Duodenal mucosa (tissue), 2 donors: ENCODE measurements around the gene ADAMTS2.

Experiments used
- H3K27ac ChIP-seq: one replicate; pipeline ENCODE4 v1.7.0; 2013; ENCODE audit warnings: low read depth, low read length
- H3K27me3 ChIP-seq, 2 donors: one replicate each; pipeline ENCODE4 v1.7.0; 2013; ENCODE audit warnings: low read length in 2 of 2, control low read depth in 1 of 2; ENCODE audit not compliant: insufficient read depth in 2 of 2, control insufficient read depth in 1 of 2
- H3K36me3 ChIP-seq, 2 donors: one replicate each; pipeline ENCODE4 v1.7.0; 2013; ENCODE audit warnings: low read length in 2 of 2, control low read depth in 1 of 2; ENCODE audit not compliant: insufficient read depth in 2 of 2, control insufficient read depth in 1 of 2
- H3K4me1 ChIP-seq, 2 donors: one replicate each; pipeline ENCODE4 v1.7.0; 2013; ENCODE audit warnings: low read length in 2 of 2, control low read depth in 1 of 2; ENCODE audit not compliant: insufficient read depth in 2 of 2, control insufficient read depth in 1 of 2
- H3K4me3 ChIP-seq, 2 donors: one replicate each; pipeline ENCODE4 v1.7.0; 2013; ENCODE audit warnings: low read length in 2 of 2, low read depth in 1 of 2
- H3K9ac ChIP-seq, 2 donors: one replicate each; pipeline ENCODE4 v1.7.0; 2013; ENCODE audit warnings: low read length in 2 of 2, low read depth in 1 of 2
- H3K9me3 ChIP-seq, 2 donors: one replicate each; pipeline ENCODE4 v1.7.0; 2013; ENCODE audit warnings: low read length in 2 of 2, control low read depth in 1 of 2; ENCODE audit not compliant: control insufficient read depth in 1 of 2

The ADAMTS2 gene

GRCh38 chr5:179146277-179146676, 199.0 kb downstream of the ADAMTS2 start:
- Histone ChIP-seq H3K27me3 (no peaks in the 10 kb centered on the region), H3K36me3 (no peaks in the 10 kb centered on the region), H3K4me1 (no peaks in the 10 kb centered on the region)

GRCh38 chr5:179143446-179143845, 201.8 kb downstream of the ADAMTS2 start:
- H3K9me3 ChIP-seq, result no peaks in the 10 kb centered on the region
- no peaks in the 10 kb centered on the region for H3K27me3 ChIP-seq
- H3K9ac ChIP-seq, result no peak overlapping the region
- H3K27ac ChIP-seq, result no peak overlapping the region
- H3K4me1 ChIP-seq, result no peaks in the 10 kb centered on the region
- H3K4me3 ChIP-seq, result no peak overlapping the region
- H3K36me3 ChIP-seq, result no peaks in the 10 kb centered on the region

More at GRCh38 chr5:179146277-179146676, 199.0 kb downstream of the ADAMTS2 start:
- H3K27ac ChIP-seq, result no peak overlapping the region
- no peaks in the 10 kb centered on the region for H3K9me3 ChIP-seq
- H3K9ac ChIP-seq, result no peak overlapping the region
- H3K4me3 ChIP-seq, result no peak overlapping the region

- H3K9me3 ChIP-seq, result no peaks in the 10 kb centered on the region
- H3K9ac ChIP-seq, result no peak overlapping the region
- H3K27ac ChIP-seq, result no peak overlapping the region
- no peaks in the 10 kb centered on the region for H3K36me3 ChIP-seq
- H3K4me3 ChIP-seq, result no peak overlapping the region
- no peaks in the 10 kb centered on the region for H3K27me3 ChIP-seq
- H3K4me1 ChIP-seq, result no peaks in the 10 kb centered on the region
Observed at GRCh38 chr5:179142434-179143198, 202.6 kb downstream of the ADAMTS2 start.

GRCh38 chr5:179141867-179142266, 203.4 kb downstream of the ADAMTS2 start:
- Histone ChIP-seq H3K9me3 (no peaks in the 10 kb centered on the region), H3K27me3 (no peaks in the 10 kb centered on the region), H3K4me3 (no peak overlapping the region), H3K9ac (no peak overlapping the region), H3K36me3 (no peaks in the 10 kb centered on the region), H3K27ac (no peak overlapping the region), H3K4me1 (no peaks in the 10 kb centered on the region)

GRCh38 chr5:179140293-179140692, 205.0 kb downstream of the ADAMTS2 start:
- H3K9ac ChIP-seq, result no peak overlapping the region
- H3K4me3 ChIP-seq, result no peak overlapping the region
- H3K36me3 ChIP-seq, result no peaks in the 10 kb centered on the region
- H3K9me3 ChIP-seq, result no peaks in the 10 kb centered on the region
- no peaks in the 10 kb centered on the region for H3K27me3 ChIP-seq
- no peak overlapping the region for H3K27ac ChIP-seq
- no peaks in the 10 kb centered on the region for H3K4me1 ChIP-seq

- H3K4me3 ChIP-seq, result no peak overlapping the region
- no peaks in the 10 kb centered on the region for H3K4me1 ChIP-seq
- H3K9me3 ChIP-seq, result no peaks in the 10 kb centered on the region
- no peaks in the 10 kb centered on the region for H3K36me3 ChIP-seq
- no peaks in the 10 kb centered on the region for H3K27me3 ChIP-seq
- no peak overlapping the region for H3K27ac ChIP-seq
- no peak overlapping the region for H3K9ac ChIP-seq
Observed at GRCh38 chr5:179139936-179140235, 205.4 kb downstream of the ADAMTS2 start.

GRCh38 chr5:179139111-179139935, 205.9 kb downstream of the ADAMTS2 start:
- Histone ChIP-seq H3K9me3 (no peaks in the 10 kb centered on the region), H3K27ac (no peak overlapping the region), H3K9ac (no peak overlapping the region), H3K4me1 (no peaks in the 10 kb centered on the region), H3K27me3 (no peaks in the 10 kb centered on the region), H3K36me3 (no peaks in the 10 kb centered on the region), H3K4me3 (no peak overlapping the region)

- Histone ChIP-seq H3K9ac (no peak overlapping the region), H3K9me3 (no peaks in the 10 kb centered on the region), H3K36me3 (no peaks in the 10 kb centered on the region), H3K4me1 (no peaks in the 10 kb centered on the region), H3K27me3 (no peaks in the 10 kb centered on the region), H3K4me3 (no peak overlapping the region), H3K27ac (no peak overlapping the region)
Observed at GRCh38 chr5:179138568-179138925, 206.7 kb downstream of the ADAMTS2 start.

GRCh38 chr5:179137643-179138567, 207.4 kb downstream of the ADAMTS2 start:
- no peaks in the 10 kb centered on the region for H3K27me3 ChIP-seq
- H3K4me1 ChIP-seq, result no peaks in the 10 kb centered on the region
- no peaks in the 10 kb centered on the region for H3K9me3 ChIP-seq

More at GRCh38 chr5:179137643-179138567, 207.4 kb downstream of the ADAMTS2 start:
- no peaks in the 10 kb centered on the region for H3K36me3 ChIP-seq
- H3K4me3 ChIP-seq, result no peak overlapping the region
- no peak overlapping the region for H3K27ac ChIP-seq
- H3K9ac ChIP-seq, result no peak overlapping the region
